Measurements from ENCODE around the gene ADGRE1. TPM values are rescaled to one million over a fixed set of nuclear protein-coding genes. Genes with fewer than 3 reads are reported as not detected.

ADGRE1 gene
- total RNA-seq, 4 donors from 2014 or later, result 0.17 to 0.33 TPM; not detected in 2

- Histone ChIP-seq H3K4me3 (no peak overlapping the region), H3K4me1 (no peaks in the 10 kb centered on the region), H3K27ac (replicated peaks in 1 of 4) (no peak overlapping the region), H3K9me3 (no peaks in the 10 kb centered on the region), H3K36me3 (no peaks in the 10 kb centered on the region), H3K27me3 (peaks cover 0 to 6% (median 0%) of the 10 kb centered on the region in 4 donors)
- intact Hi-C loops (cut with DNase I), result no loop called here
- no peak for TF ChIP-seq POLR2A (IDR thresholded peaks at IDR 0.05; ENCODE audit: low read depth)
- TF ChIP-seq, protein P1, sequence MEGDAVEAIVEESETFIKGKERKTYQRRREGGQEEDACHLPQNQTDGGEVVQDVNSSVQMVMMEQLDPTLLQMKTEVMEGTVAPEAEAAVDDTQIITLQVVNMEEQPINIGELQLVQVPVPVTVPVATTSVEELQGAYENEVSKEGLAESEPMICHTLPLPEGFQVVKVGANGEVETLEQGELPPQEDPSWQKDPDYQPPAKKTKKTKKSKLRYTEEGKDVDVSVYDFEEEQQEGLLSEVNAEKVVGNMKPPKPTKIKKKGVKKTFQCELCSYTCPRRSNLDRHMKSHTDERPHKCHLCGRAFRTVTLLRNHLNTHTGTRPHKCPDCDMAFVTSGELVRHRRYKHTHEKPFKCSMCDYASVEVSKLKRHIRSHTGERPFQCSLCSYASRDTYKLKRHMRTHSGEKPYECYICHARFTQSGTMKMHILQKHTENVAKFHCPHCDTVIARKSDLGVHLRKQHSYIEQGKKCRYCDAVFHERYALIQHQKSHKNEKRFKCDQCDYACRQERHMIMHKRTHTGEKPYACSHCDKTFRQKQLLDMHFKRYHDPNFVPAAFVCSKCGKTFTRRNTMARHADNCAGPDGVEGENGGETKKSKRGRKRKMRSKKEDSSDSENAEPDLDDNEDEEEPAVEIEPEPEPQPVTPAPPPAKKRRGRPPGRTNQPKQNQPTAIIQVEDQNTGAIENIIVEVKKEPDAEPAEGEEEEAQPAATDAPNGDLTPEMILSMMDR (IDR thresholded peaks at IDR 0.05), result no peak
- no peak for TF ChIP-seq POLR2AphosphoS5 (IDR thresholded peaks at IDR 0.05)
- TF ChIP-seq EP300 (IDR thresholded peaks at IDR 0.05), result no peak
- WGBS, result 49% methylated on average over 3 of the region's 3 CpGs
- no peak for DNase-seq (ENCODE audit: extremely low spot score)
These were observed 58.4 kb downstream of the ADGRE1 start for GRCh38 chr19:6945733-6946132.

DNA sequence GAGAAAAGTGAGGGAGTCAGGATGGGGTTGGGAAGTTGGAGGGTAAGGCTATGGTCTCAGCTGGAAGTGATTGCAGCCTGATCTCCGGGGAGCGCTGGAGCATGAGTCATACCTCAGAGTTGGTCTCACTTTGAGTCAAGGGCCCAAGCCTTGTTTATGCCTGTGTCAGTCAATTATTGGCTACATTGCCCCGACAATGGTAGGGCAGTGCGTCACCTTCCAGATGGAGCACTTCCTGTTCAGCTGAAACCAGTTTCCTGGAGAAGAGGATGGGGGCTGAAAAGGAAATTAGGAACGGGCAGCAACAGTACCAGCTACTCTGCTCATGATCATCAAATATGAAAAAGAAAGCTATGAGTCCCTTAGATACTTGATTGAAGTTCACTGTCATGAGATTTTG is 60.4 kb downstream of the ADGRE1 start:
- H3K4me1 ChIP-seq, result no peaks in the 10 kb centered on the region
- no peak for DNase-seq (ENCODE audit: extremely low spot score)
- intact Hi-C loops (cut with DNase I), result no loop called here
- no peak overlapping the region for H3K4me3 ChIP-seq
- H3K27ac ChIP-seq (replicated peaks in 1 of 4), result no peak overlapping the region
- no peaks in the 10 kb centered on the region for H3K36me3 ChIP-seq
- 23% methylated on average over 5 of the region's 5 CpGs for WGBS
- H3K9me3 ChIP-seq, result no peaks in the 10 kb centered on the region
- no peak for TF ChIP-seq EP300 (IDR thresholded peaks at IDR 0.05)
- TF ChIP-seq POLR2AphosphoS5 (IDR thresholded peaks at IDR 0.05), result no peak
- no peak for TF ChIP-seq POLR2A (IDR thresholded peaks at IDR 0.05; ENCODE audit: low read depth)
- TF ChIP-seq, protein P1 (IDR thresholded peaks at IDR 0.05), result no peak
- peaks cover 0 to 10% (median 0%) of the 10 kb centered on the region in 4 donors for H3K27me3 ChIP-seq

- WGBS, result 85% methylated on average over 2 of the region's 2 CpGs
- no peak overlapping the region for H3K27ac ChIP-seq (replicated peaks in 1 of 4)
- no peak overlapping the region for H3K4me3 ChIP-seq
- H3K36me3 ChIP-seq, result no peaks in the 10 kb centered on the region
- DNase-seq (ENCODE audit: extremely low spot score), result no peak
- intact Hi-C loops (cut with DNase I), result no loop called here
- TF ChIP-seq POLR2AphosphoS5 (IDR thresholded peaks at IDR 0.05), result no peak
- TF ChIP-seq, protein P1 (IDR thresholded peaks at IDR 0.05), result no peak
- no peak for TF ChIP-seq EP300 (IDR thresholded peaks at IDR 0.05)
- peaks cover 0 to 21% (median 0%) of the 10 kb centered on the region in 4 donors for H3K27me3 ChIP-seq
- H3K4me1 ChIP-seq, result no peaks in the 10 kb centered on the region
- no peaks in the 10 kb centered on the region for H3K9me3 ChIP-seq
These were observed 61.5 kb downstream of the ADGRE1 start for GRCh38 chr19:6948884-6949283.

GRCh38 chr19:6952956-6953355 is 65.6 kb downstream of the ADGRE1 start:
- TF ChIP-seq, protein P1 (IDR thresholded peaks at IDR 0.05), result no peak
- TF ChIP-seq EP300 (IDR thresholded peaks at IDR 0.05), result no peak
- TF ChIP-seq POLR2A (IDR thresholded peaks at IDR 0.05; ENCODE audit: low read depth), result no peak
- no peak for TF ChIP-seq POLR2AphosphoS5 (IDR thresholded peaks at IDR 0.05)
- Histone ChIP-seq H3K9me3 (peaks cover 0 to 5% (median 2%) of the 10 kb centered on the region in 4 donors), H3K4me1 (no peaks in the 10 kb centered on the region), H3K4me3 (no peak overlapping the region), H3K27ac (replicated peaks in 1 of 4) (no peak overlapping the region), H3K27me3 (peaks cover 0 to 22% (median 0%) of the 10 kb centered on the region in 4 donors), H3K36me3 (no peaks in the 10 kb centered on the region)
- DNase-seq (ENCODE audit: extremely low spot score), result no peak
- WGBS, result 85% methylated on average over 9 of the region's 9 CpGs
- intact Hi-C loops (cut with DNase I), result no loop called here

DNA sequence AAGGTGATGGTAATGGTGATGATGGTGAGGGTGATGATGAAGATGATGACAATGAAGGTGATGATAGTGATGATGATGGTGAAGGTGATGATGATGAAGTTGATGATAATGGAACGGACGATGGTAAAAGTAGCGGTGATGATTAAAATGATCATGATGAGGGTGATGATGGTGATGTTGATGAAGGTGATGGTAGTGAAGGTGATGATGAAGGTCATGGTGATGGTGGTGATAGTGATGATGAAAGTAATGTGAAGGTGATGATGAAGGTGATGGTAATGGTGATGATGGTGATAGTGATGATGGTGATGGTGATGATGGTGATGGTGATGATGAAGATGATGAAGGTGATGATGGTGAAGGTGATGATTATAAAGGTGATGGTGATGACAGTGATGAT is 67.7 kb downstream of the ADGRE1 start:
- DNase-seq (ENCODE audit: extremely low spot score), result no peak
- H3K4me1 ChIP-seq, result no peaks in the 10 kb centered on the region
- TF ChIP-seq EP300 (IDR thresholded peaks at IDR 0.05) (no peak), POLR2AphosphoS5 (IDR thresholded peaks at IDR 0.05) (no peak), POLR2A (IDR thresholded peaks at IDR 0.05; ENCODE audit: low read depth) (no peak)
- TF ChIP-seq, protein P1 (IDR thresholded peaks at IDR 0.05), result no peak
- WGBS, result 94% methylated on average over 3 of the region's 3 CpGs
- peaks cover 0 to 5% (median 2%) of the 10 kb centered on the region in 4 donors for H3K9me3 ChIP-seq
- H3K27me3 ChIP-seq, result peaks cover 0 to 25% (median 0%) of the 10 kb centered on the region in 4 donors
- H3K4me3 ChIP-seq, result no peak overlapping the region
- H3K36me3 ChIP-seq, result no peaks in the 10 kb centered on the region
- H3K27ac ChIP-seq (replicated peaks in 1 of 4), result no peak overlapping the region
- intact Hi-C loops (cut with DNase I), result no loop called here

Data from esophagus muscularis mucosa (tissue), 4 donors.